SJSA1 (cell line): ENCODE results near the gene MT2A. TPM values are rescaled to one million over a fixed set of nuclear protein-coding genes. Genes with fewer than 3 reads are reported as not detected.

Source experiments
- DNase-seq, 2 experiments: peaks; one replicate each; pipeline ENCODE4 v3.0.0-alpha.2; 2015 to 2020; ENCODE audit warnings: low spot score in 2 of 2, low read depth in 1 of 2
- H3K27ac ChIP-seq: fragments of 250-450 bp; sonication (Bioruptor Pico); 2 replicates; pipeline ENCODE4 v1.5.1; 2020; ENCODE audit warnings: mild to moderate bottlenecking, moderate library complexity
- H3K27me3 ChIP-seq: fragments of 250-450 bp; sonication (Bioruptor Pico); replicated peaks from 2 replicates; pipeline ENCODE4 v1.5.1; 2020; ENCODE audit warnings: mild to moderate bottlenecking, moderate library complexity
- H3K36me3 ChIP-seq: fragments of 250-450 bp; sonication (Bioruptor Pico); 2 replicates; pipeline ENCODE4 v1.5.1; 2020; ENCODE audit warnings: mild to moderate bottlenecking
- H3K4me1 ChIP-seq: fragments of 250-450 bp; sonication (Bioruptor Pico); replicated peaks from 2 replicates; pipeline ENCODE4 v1.6.1; 2021; ENCODE audit warnings: mild to moderate bottlenecking
- H3K4me3 ChIP-seq: fragments of 250-450 bp; sonication (Bioruptor Pico); 2 replicates; pipeline ENCODE4 v1.5.1; 2020; ENCODE audit warnings: mild to moderate bottlenecking
- H3K9me3 ChIP-seq: fragments of 250-450 bp; sonication (Bioruptor Pico); replicated peaks from 2 replicates; pipeline ENCODE4 v1.5.1; 2020; ENCODE audit warnings: mild to moderate bottlenecking
- total RNA-seq: library from RNA; depleted of rRNA; stranded (reverse); fragments of >200 nt; shearing (Covaris generic); gene quantifications from 2 replicates; pipeline ENCODE4 v1.2.3, GENCODE V29; 2014

Gene MT2A
- total RNA-seq, 1 experiment from 2014 or later = 48.4 TPM

DNA sequence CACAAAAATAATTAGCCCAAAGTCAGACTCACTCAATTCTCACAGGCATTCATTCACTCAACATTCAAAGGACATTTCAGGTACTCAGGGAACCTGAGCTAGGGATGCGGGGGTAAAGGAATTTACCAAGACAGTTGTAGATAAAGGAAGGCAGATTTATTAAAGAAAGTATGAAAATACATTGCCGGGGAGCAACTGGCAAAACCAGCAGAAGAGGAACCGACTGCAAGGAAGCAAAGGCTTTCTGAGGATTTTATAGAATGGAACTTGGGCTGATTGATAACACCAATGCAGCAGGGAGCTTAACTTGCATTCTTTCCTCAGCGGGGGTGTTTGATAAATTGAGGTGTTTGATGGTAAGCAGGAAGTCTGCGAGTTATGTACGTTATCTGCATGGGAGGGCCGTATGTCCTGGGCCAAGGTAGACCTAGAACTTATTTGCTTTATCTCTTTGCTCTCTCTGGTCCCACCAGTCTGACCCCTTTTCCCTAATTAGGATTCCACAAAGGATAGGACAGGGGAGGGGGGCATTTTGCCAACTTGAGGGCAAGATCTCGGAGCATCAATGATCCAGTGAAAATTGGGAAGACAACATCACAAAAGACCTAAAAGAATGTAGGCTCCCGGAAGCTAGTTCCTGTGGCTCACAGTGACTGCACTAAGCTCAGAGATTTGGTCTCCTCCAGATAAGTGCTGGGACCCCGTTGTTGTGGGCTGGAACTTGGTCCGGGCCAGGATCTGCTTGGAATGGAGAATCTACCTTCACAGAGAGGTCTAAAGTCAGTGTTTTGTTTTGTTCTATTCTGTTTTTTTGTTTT, 24.8 kb upstream of the MT2A start:
- Histone ChIP-seq H3K36me3 (no peaks in the 10 kb centered on the region), H3K9me3 (no peaks in the 10 kb centered on the region), H3K4me1 (no peaks in the 10 kb centered on the region), H3K4me3 (no peak overlapping the region), H3K27me3 (peaks cover 24% of the 10 kb centered on the region), H3K27ac (no peak overlapping the region)
- DNase-seq = no peak

DNA sequence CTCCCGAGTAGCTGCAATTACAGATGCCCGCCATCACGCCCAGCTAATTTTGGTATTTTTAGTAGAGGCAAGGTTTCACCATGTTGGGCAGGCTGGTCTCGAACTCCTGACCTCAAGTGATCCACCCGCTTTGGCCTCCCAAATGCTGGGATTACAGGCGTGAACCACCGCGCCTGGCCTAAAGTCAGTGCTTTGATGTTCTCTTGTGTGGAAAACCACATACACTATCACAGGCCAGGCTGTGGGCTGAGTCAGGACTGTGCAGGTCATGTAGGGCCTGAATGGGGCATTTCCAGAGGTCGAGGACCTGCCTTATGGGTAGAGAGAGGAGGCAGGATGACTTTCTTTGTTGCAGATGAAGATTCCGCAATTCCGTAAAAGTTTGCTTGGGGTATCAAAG, 24.1 kb upstream of the MT2A start:
- peaks cover 31% of the 10 kb centered on the region for H3K27me3 ChIP-seq

GRCh38 chr16:56588781-56589140, 19.6 kb upstream of the MT2A start:
- Histone ChIP-seq H3K4me1 (peaks cover 7% of the 10 kb centered on the region), H3K4me3 (no peak overlapping the region; the same call in 1 of the 2 replicates), H3K36me3 (no peaks in the 10 kb centered on the region), H3K27ac (no peak overlapping the region), H3K9me3 (0 out of 2 replicates have a peak, but pooled peaks cover 5% of the 10 kb centered on the region), H3K27me3 (peaks cover 53% of the 10 kb centered on the region)
- DNase-seq = no peak

More for the DNA sequence above, 24.1 kb upstream of the MT2A start:
- H3K36me3 ChIP-seq = no peaks in the 10 kb centered on the region
- 0 out of 2 replicates have a peak, but pooled peaks cover 2% of the 10 kb centered on the region for H3K9me3 ChIP-seq
- no peak overlapping the region for H3K27ac ChIP-seq
- H3K4me1 ChIP-seq = peaks cover 3% of the 10 kb centered on the region
- DNase-seq = no peak
- no peak overlapping the region for H3K4me3 ChIP-seq

- Histone ChIP-seq H3K4me1 (peaks cover 7% of the 10 kb centered on the region), H3K4me3 (no peak within 1 kb of the TSS; the same call in 1 of the 2 replicates)
- no peak for DNase-seq
These were observed 19.0 kb upstream of the MT2A start, which contains the start of gene MT3 for GRCh38 chr16:56589141-56590039. MT3 (plus strand) TSS chr16:56589528; CDS start chr16:56589591, 63 bp downstream.

GRCh38 chr16:56591377-56592060, 16.9 kb upstream of the MT2A start:
- peaks cover 7% of the 10 kb centered on the region for H3K4me1 ChIP-seq
- no peaks in the 10 kb centered on the region for H3K36me3 ChIP-seq
- 0 out of 2 replicates have a peak, but pooled peaks cover 5% of the 10 kb centered on the region for H3K9me3 ChIP-seq
- DNase-seq = no peak
- H3K27me3 ChIP-seq = peaks cover 38% of the 10 kb centered on the region
- no peak overlapping the region for H3K27ac ChIP-seq
- no peak overlapping the region for H3K4me3 ChIP-seq

More at GRCh38 chr16:56589141-56590039, 19.0 kb upstream of the MT2A start, which contains the start of gene MT3:
- Histone ChIP-seq H3K27me3 (peaks cover 49% of the 10 kb centered on the region), H3K27ac (no peak within 1 kb of the TSS), H3K9me3 (0 out of 2 replicates have a peak, but pooled peaks cover 5% of the 10 kb centered on the region), H3K36me3 (no peaks in the 10 kb centered on the region)

GRCh38 chr16:56593573-56594291, 14.7 kb upstream of the MT2A start:
- Histone ChIP-seq H3K27ac (no peak overlapping the region), H3K36me3 (no peaks in the 10 kb centered on the region), H3K9me3 (peaks cover 5% of the 10 kb centered on the region; the same call in 1 of the 2 replicates), H3K4me3 (no peak overlapping the region), H3K27me3 (peaks cover 35% of the 10 kb centered on the region), H3K4me1 (peaks cover 7% of the 10 kb centered on the region)
- no peak for DNase-seq

GRCh38 chr16:56594292-56594619, 14.1 kb upstream of the MT2A start:
- Histone ChIP-seq H3K4me3 (no peak overlapping the region), H3K9me3 (peaks cover 3% of the 10 kb centered on the region; the same call in 1 of the 2 replicates), H3K36me3 (no peaks in the 10 kb centered on the region), H3K4me1 (peaks cover 3% of the 10 kb centered on the region), H3K27ac (no peak overlapping the region), H3K27me3 (peaks cover 30% of the 10 kb centered on the region)
- DNase-seq = no peak

GRCh38 chr16:56600398-56600999, 7.9 kb upstream of the MT2A start:
- no peaks in the 10 kb centered on the region; the same call in 1 of the 2 replicates for H3K9me3 ChIP-seq
- no peak overlapping the region for H3K4me3 ChIP-seq
- peak in 1 of 2 experiments; percentile 32 for DNase-seq
- no peaks in the 10 kb centered on the region for H3K36me3 ChIP-seq
- H3K27ac ChIP-seq = no peak overlapping the region
- H3K27me3 ChIP-seq = 0 out of 2 replicates have a peak, but pooled peaks cover 5% of the 10 kb centered on the region
- H3K4me1 ChIP-seq = peaks cover 2% of the 10 kb centered on the region

DNA sequence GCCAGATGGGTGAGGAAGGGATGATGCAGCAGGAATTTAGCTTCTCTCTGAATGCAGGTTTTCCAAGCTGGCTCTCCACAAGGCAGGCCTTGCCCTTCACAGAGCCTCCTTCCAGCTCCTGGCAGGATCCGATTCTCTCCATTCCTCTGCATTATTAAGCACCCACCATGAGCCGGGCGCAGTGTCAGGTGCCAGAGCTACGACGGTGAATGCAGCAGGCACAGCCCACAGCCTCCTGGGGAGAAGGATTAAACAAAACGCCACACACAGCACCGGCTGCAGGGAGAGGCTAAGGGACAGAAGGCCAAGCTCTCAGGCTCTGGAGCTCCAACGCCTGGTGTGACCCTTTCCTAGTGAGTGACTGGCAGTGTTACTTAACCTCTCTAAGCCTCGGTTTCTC, 7.1 kb upstream of the MT2A start:
- 0 out of 2 replicates have a peak, but pooled peaks cover 5% of the 10 kb centered on the region for H3K27me3 ChIP-seq
- no peaks in the 10 kb centered on the region for H3K36me3 ChIP-seq
- peaks cover 11% of the 10 kb centered on the region for H3K4me1 ChIP-seq
- H3K4me3 ChIP-seq = no peak overlapping the region
- no peak overlapping the region for H3K27ac ChIP-seq
- DNase-seq = no peak
- H3K9me3 ChIP-seq = no peaks in the 10 kb centered on the region; the same call in 1 of the 2 replicates

- Histone ChIP-seq H3K4me1 (peaks cover 30% of the 10 kb centered on the region), H3K27ac (no peak overlapping the region), H3K4me3 (no peak overlapping the region), H3K27me3 (no peaks in the 10 kb centered on the region), H3K36me3 (no peaks in the 10 kb centered on the region), H3K9me3 (no peaks in the 10 kb centered on the region)
- DNase-seq = peak in 1 of 2 experiments; percentile 25
These were observed 4.8 kb upstream of the MT2A start for GRCh38 chr16:56603589-56603988.

DNA sequence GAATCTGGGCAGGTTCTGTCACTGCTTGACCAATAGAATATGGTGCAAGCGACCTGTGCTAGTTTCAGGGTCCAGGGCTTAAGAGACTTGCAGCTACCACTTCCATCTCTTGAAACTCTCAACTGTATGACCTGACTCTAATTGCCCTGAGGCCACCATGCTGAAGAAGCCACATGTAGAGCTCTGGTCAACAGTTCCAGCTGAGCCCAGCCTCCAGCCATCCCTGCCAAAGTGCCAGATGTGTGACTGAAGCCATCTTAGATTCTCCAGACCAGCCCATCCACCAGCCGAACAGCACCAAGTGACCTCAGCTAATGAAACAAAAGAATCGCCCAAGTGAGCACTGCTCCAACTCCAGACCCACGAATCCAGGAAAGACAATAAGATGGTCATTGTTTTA, 3.4 kb upstream of the MT2A start:
- no peaks in the 10 kb centered on the region for H3K27me3 ChIP-seq
- H3K27ac ChIP-seq = no peak overlapping the region
- H3K36me3 ChIP-seq = no peaks in the 10 kb centered on the region
- no peaks in the 10 kb centered on the region for H3K9me3 ChIP-seq
- no peak overlapping the region for H3K4me3 ChIP-seq
- peaks cover 31% of the 10 kb centered on the region for H3K4me1 ChIP-seq
- DNase-seq = no peak

DNA sequence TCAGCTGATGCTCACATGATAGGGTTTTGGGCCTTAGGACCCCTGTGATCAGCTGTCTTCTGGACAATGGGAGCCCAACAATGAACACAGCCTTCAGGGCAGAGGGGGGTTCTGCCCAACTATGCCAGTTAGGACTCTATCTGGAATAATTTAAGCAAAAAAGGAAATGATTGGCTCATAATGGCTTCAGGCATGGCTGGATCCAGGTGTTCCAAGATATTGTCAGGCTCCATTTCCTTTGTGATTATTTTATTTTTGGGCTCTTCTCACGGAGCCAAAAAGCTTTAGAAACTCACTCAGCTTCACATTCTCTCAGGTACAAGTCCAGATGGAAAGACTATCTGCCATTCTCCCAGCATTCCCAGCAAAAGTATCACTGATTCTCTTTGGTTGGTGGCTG, 2.9 kb upstream of the MT2A start:
- Histone ChIP-seq H3K4me3 (no peak overlapping the region), H3K36me3 (no peaks in the 10 kb centered on the region), H3K27ac (peak overlapping the region; percentile 92), H3K4me1 (peaks cover 37% of the 10 kb centered on the region), H3K9me3 (no peaks in the 10 kb centered on the region), H3K27me3 (no peaks in the 10 kb centered on the region)
- no peak for DNase-seq
